Liver (tissue), 9 donors: ENCODE measurements around the gene TLCD3A. TPM values are rescaled to one million over a fixed set of nuclear protein-coding genes. Genes with fewer than 3 reads are reported as not detected.

ENCODE experiments used
- DNase-seq: peaks from one replicate; pipeline ENCODE4 v3.0.0-alpha.2; 2017; ENCODE audit warnings: low spot score
- H3K27ac ChIP-seq, 2 donors: one replicate each; pipeline ENCODE4 v1.7.0; 2013; ENCODE audit warnings: inconsistent platforms in 2 of 2, low read length in 2 of 2, control low read depth in 1 of 2, low read depth in 1 of 2, mild to moderate bottlenecking in 1 of 2
- H3K27me3 ChIP-seq, 4 donors: one replicate each; pipeline versions ENCODE4 v1.6.1 to v1.7.0; 2013; ENCODE audit warnings: low read length in 3 of 4, inconsistent platforms in 1 of 4, mild to moderate bottlenecking in 1 of 4, moderate library complexity in 1 of 4; ENCODE audit not compliant: control insufficient read depth in 4 of 4, insufficient read depth in 4 of 4
- H3K36me3 ChIP-seq, 4 donors: one replicate each; pipeline versions ENCODE4 v1.6.1 to v1.7.0; 2013; ENCODE audit warnings: low read length in 3 of 4, mild to moderate bottlenecking in 3 of 4, low read depth in 1 of 4, moderate library complexity in 1 of 4; ENCODE audit not compliant: control insufficient read depth in 4 of 4, insufficient read depth in 3 of 4
- H3K4me1 ChIP-seq, 4 donors: one replicate each; pipeline versions ENCODE4 v1.6.1 to v1.7.0; 2013; ENCODE audit warnings: low read length in 3 of 4, mild to moderate bottlenecking in 3 of 4, moderate library complexity in 1 of 4; ENCODE audit not compliant: control insufficient read depth in 4 of 4, insufficient read depth in 4 of 4
- H3K4me3 ChIP-seq, 3 donors: one replicate each; pipeline versions ENCODE4 v1.6.1 to v1.7.0; 2013; ENCODE audit warnings: low read length in 3 of 3, control low read depth in 1 of 3, low read depth in 1 of 3, mild to moderate bottlenecking in 1 of 3
- H3K9ac ChIP-seq, 2 donors: one replicate each; pipeline ENCODE4 v1.7.0; 2013; ENCODE audit warnings: low read length in 2 of 2, mild to moderate bottlenecking in 2 of 2, moderate library complexity in 2 of 2, control low read depth in 1 of 2, low read depth in 1 of 2
- H3K9me3 ChIP-seq, 4 donors: one replicate each; pipeline versions ENCODE4 v1.6.1 to v1.7.0; 2013; ENCODE audit warnings: low read length in 3 of 4; ENCODE audit not compliant: control insufficient read depth in 4 of 4
- EGR1 ChIP-seq, 2 donors: IDR thresholded peaks; 2 replicates each; pipeline ENCODE4 v1.6.1; 2016 to 2018; ENCODE audit warnings: antibody characterized with exemption in 2 of 2, low read depth in 2 of 2
- FOXA1 ChIP-seq: IDR thresholded peaks from 2 replicates; pipeline ENCODE4 v1.6.1; 2016; ENCODE audit warnings: antibody characterized with exemption
- FOXA2 ChIP-seq: IDR thresholded peaks from 2 replicates; pipeline ENCODE4 v1.6.1; 2016; ENCODE audit warnings: antibody characterized with exemption
- GABPA ChIP-seq, 2 donors: IDR thresholded peaks in 1 of 2; conservative IDR thresholded peaks in 1 of 2; 2 replicates each; pipeline ENCODE4 v1.6.1; 2016; ENCODE audit warnings: antibody characterized with exemption in 2 of 2, mild to moderate bottlenecking in 1 of 2, moderate library complexity in 1 of 2
- HNF4A ChIP-seq, 2 donors: conservative IDR thresholded peaks; 2 replicates each; pipeline ENCODE4 v1.6.1; 2016; ENCODE audit warnings: antibody characterized with exemption in 2 of 2, mild to moderate bottlenecking in 2 of 2
- HNF4G ChIP-seq: IDR thresholded peaks from 2 replicates; pipeline ENCODE4 v1.6.1; 2016; ENCODE audit warnings: antibody characterized with exemption
- JUND ChIP-seq, 2 donors: IDR thresholded peaks; 2 replicates each; pipeline ENCODE4 v1.6.1; 2016; ENCODE audit warnings: antibody characterized with exemption in 2 of 2
- NR2F2 ChIP-seq: IDR thresholded peaks from 2 replicates; pipeline ENCODE4 v1.6.1; 2016; ENCODE audit warnings: antibody characterized with exemption
- RAD21 ChIP-seq, 2 donors: IDR thresholded peaks; 2 replicates each; pipeline ENCODE4 v1.6.1; 2016; ENCODE audit warnings: antibody characterized with exemption in 2 of 2, mild to moderate bottlenecking in 2 of 2
- RXRA ChIP-seq, 2 donors: IDR thresholded peaks; 2 replicates each; pipeline ENCODE4 v1.6.1; 2017 to 2018; ENCODE audit warnings: antibody characterized with exemption in 2 of 2, mild to moderate bottlenecking in 1 of 2
- SP1 ChIP-seq: IDR thresholded peaks from 2 replicates; pipeline ENCODE4 v1.6.1; 2018; ENCODE audit warnings: antibody characterized with exemption, mild to moderate bottlenecking
- TAF1 ChIP-seq: conservative IDR thresholded peaks from 2 replicates; pipeline ENCODE4 v1.6.1; 2016; ENCODE audit warnings: antibody characterized with exemption, mild to moderate bottlenecking
- YY1 ChIP-seq: IDR thresholded peaks from 2 replicates; pipeline ENCODE4 v1.6.1; 2016; ENCODE audit warnings: antibody characterized with exemption, mild to moderate bottlenecking
- ZBTB33 ChIP-seq: IDR thresholded peaks from 2 replicates; pipeline ENCODE4 v1.6.1; 2016; ENCODE audit warnings: antibody characterized with exemption
- WGBS: extraction: QIAGEN DNeasy Blood & Tissue Kit; methylation state at CpG from one replicate; pipeline ENCODE4 v1.1.7; 2013; 5-methylcytosine and 5-hydroxymethylcytosine counted together
- polyA plus RNA-seq, 2 donors: library from polyadenylated mRNA; stranded (reverse) in 1 of 2; unstranded in 1 of 2; fragments of 200-250 nt in 1 of 2; fragments of >200 nt in 1 of 2; fragmentation: Nextera tagmentation in 1 of 2; extraction: Ambion mirVana in 1 of 2; gene quantifications; one replicate each; pipeline versions ENCODE4 v1.2.1 to v1.2.3, GENCODE V29; 2013 to 2015
- total RNA-seq, 2 donors: library from RNA; depleted of rRNA; stranded (reverse); fragments of >200 nt; gene quantifications; one replicate each; pipeline ENCODE4 v1.2.3, GENCODE V29; 2014
- TF ChIP-seq, protein P1 (sequence below): fragments of 150-350 bp; IDR thresholded peaks from 2 replicates; pipeline ENCODE4 v1.5.1; 2017; ENCODE audit warnings: improper control_type of control experiment, low read depth, low read length; ENCODE audit not compliant: missing input control
- TF ChIP-seq, protein P2 (sequence below): IDR thresholded peaks from 2 replicates; pipeline ENCODE4 v1.6.1; 2016; ENCODE audit warnings: antibody characterized with exemption, mild to moderate bottlenecking
- TF ChIP-seq, protein P3 (sequence below): IDR thresholded peaks from 2 replicates; pipeline ENCODE4 v1.6.1; 2016; ENCODE audit warnings: antibody characterized with exemption
- TF ChIP-seq, protein P4 (sequence below): IDR thresholded peaks from 2 replicates; pipeline ENCODE4 v1.6.1; 2016; ENCODE audit warnings: antibody characterized with exemption
- donor health status: healthy.
- donor health status: healthy.
- donor health status: healthy.
- donor health status: healthy.
- donor health status: healthy.

The TLCD3A gene
- total and polyA plus RNA-seq, 4 donors, result 0.57 to 2.3 (median 1.5) TPM

DNA sequence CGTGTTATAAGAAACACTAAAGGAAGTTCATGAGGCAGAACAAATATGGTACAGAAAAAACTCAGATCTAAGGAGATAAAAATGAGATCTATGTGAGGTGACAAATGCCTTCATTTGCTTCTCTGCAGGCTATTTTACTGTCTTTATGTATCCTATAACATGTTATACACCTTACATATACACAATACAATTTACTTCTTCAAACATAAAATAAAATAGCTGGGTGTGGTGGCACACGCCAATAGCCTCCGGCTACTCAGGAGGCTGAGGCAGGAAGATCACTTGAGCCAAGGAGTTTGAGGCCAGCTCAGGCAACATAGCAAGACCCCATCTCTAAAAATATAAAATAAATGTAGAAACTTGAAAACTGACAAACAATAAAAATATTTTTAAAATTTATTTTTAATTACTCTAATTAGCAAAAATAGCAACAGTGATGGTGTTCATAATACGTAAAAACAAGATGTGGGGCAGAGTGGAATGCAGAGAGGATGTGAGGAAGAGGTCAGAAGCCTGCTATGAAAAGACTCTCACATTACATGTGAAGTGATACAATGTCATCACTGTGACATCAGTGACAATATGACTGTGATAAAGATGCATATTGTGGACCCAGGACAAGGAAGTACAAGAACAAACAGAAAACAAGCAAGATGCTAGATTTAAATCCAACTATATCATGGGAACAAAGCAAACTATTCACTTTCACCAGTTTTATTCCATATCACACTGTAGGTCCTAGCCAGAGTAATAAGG, 48.7 kb upstream of the TLCD3A start:
- TF ChIP-seq, protein P1, sequence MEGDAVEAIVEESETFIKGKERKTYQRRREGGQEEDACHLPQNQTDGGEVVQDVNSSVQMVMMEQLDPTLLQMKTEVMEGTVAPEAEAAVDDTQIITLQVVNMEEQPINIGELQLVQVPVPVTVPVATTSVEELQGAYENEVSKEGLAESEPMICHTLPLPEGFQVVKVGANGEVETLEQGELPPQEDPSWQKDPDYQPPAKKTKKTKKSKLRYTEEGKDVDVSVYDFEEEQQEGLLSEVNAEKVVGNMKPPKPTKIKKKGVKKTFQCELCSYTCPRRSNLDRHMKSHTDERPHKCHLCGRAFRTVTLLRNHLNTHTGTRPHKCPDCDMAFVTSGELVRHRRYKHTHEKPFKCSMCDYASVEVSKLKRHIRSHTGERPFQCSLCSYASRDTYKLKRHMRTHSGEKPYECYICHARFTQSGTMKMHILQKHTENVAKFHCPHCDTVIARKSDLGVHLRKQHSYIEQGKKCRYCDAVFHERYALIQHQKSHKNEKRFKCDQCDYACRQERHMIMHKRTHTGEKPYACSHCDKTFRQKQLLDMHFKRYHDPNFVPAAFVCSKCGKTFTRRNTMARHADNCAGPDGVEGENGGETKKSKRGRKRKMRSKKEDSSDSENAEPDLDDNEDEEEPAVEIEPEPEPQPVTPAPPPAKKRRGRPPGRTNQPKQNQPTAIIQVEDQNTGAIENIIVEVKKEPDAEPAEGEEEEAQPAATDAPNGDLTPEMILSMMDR, result no peak
- TF ChIP-seq HNF4G (no peak), FOXA1 (no peak), TAF1 (no peak), YY1 (no peak), FOXA2 (no peak), GABPA (IDR thresholded peaks at IDR 0.05 in 1 of 2, conservative IDR thresholded peaks at IDR 0.05 in 1 of 2) (no peak), RXRA (IDR thresholded peaks at IDR 0.05) (no peak), HNF4A (conservative IDR thresholded peaks at IDR 0.05) (no peak), SP1 (no peak), RAD21 (IDR thresholded peaks at IDR 0.05) (no peak), NR2F2 (no peak), EGR1 (IDR thresholded peaks at IDR 0.05; ENCODE audit: low read depth in 2 of 2) (no peak), JUND (IDR thresholded peaks at IDR 0.05) (no peak)
- TF ChIP-seq, protein P2, sequence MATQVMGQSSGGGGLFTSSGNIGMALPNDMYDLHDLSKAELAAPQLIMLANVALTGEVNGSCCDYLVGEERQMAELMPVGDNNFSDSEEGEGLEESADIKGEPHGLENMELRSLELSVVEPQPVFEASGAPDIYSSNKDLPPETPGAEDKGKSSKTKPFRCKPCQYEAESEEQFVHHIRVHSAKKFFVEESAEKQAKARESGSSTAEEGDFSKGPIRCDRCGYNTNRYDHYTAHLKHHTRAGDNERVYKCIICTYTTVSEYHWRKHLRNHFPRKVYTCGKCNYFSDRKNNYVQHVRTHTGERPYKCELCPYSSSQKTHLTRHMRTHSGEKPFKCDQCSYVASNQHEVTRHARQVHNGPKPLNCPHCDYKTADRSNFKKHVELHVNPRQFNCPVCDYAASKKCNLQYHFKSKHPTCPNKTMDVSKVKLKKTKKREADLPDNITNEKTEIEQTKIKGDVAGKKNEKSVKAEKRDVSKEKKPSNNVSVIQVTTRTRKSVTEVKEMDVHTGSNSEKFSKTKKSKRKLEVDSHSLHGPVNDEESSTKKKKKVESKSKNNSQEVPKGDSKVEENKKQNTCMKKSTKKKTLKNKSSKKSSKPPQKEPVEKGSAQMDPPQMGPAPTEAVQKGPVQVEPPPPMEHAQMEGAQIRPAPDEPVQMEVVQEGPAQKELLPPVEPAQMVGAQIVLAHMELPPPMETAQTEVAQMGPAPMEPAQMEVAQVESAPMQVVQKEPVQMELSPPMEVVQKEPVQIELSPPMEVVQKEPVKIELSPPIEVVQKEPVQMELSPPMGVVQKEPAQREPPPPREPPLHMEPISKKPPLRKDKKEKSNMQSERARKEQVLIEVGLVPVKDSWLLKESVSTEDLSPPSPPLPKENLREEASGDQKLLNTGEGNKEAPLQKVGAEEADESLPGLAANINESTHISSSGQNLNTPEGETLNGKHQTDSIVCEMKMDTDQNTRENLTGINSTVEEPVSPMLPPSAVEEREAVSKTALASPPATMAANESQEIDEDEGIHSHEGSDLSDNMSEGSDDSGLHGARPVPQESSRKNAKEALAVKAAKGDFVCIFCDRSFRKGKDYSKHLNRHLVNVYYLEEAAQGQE, result no peak
- TF ChIP-seq, protein P3, sequence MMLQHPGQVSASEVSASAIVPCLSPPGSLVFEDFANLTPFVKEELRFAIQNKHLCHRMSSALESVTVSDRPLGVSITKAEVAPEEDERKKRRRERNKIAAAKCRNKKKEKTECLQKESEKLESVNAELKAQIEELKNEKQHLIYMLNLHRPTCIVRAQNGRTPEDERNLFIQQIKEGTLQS, result no peak
- TF ChIP-seq, protein P4, sequence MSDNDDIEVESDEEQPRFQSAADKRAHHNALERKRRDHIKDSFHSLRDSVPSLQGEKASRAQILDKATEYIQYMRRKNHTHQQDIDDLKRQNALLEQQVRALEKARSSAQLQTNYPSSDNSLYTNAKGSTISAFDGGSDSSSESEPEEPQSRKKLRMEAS, result no peak
- Histone ChIP-seq H3K4me3 (no peak overlapping the region), H3K9ac (no peak overlapping the region), H3K27ac (no peak overlapping the region), H3K4me1 (no peaks in the 10 kb centered on the region), H3K36me3 (peaks cover 0 to 13% (median 5%) of the 10 kb centered on the region in 4 donors), H3K9me3 (no peaks in the 10 kb centered on the region), H3K27me3 (no peaks in the 10 kb centered on the region)
- DNase-seq, result no peak
- 92% methylated on average over 4 of the region's 4 CpGs for WGBS

- Histone ChIP-seq H3K36me3 (peaks cover 0 to 16% (median 6%) of the 10 kb centered on the region in 4 donors), H3K27me3 (no peaks in the 10 kb centered on the region), H3K4me1 (no peaks in the 10 kb centered on the region), H3K4me3 (no peak overlapping the region), H3K27ac (no peak overlapping the region), H3K9ac (no peak overlapping the region), H3K9me3 (no peaks in the 10 kb centered on the region)
- TF ChIP-seq JUND (IDR thresholded peaks at IDR 0.05) (no peak), GABPA (IDR thresholded peaks at IDR 0.05 in 1 of 2, conservative IDR thresholded peaks at IDR 0.05 in 1 of 2) (no peak), ZBTB33 (no peak), YY1 (no peak)
- TF ChIP-seq, protein P1, result no peak
- DNase-seq, result no peak
- WGBS, result 97% methylated on average over 6 of the region's 6 CpGs
Measured at GRCh38 chr17:685006-685405, 47.4 kb upstream of the TLCD3A start.
